ENCODE results near the gene RFLNA.

The RFLNA gene

DNA sequence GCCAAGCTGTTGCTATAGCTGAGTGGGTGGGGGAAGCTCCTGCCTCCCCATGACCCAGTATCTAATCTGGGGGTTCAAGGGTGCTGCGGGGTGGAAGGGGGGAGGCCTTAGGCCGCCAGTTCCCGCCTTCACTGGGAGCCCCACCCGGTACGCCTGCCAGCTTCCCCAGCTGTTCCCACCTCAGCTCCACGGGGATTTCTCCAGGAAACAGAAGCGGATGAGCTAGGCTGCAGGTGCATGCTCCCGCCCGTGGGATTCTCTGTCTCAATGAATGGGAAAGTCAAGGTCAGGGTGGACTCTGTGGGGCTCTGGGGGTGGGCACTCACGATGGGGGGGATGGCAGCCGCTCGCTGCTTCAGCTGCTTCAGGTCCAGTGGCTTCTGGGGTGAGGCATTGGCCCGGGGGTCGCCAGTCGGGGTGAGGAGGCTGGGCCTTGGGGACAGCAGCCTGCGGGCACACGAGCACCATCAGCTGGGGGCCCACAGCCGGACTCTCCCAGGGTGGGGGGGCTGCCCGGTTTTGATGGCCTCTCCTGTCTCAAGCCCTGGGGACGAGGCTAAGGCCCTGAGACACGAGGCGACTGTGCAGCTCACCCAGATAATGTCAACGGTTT lies 68.6 kb downstream of the RFLNA start:
- H3K27ac ChIP-seq, result no peak overlapping the region
- TF ChIP-seq ZFX (IDR thresholded peaks at IDR 0.05), result no peak
- TF ChIP-seq CTCF (conservative IDR thresholded peaks at IDR 0.05), result no peak

GRCh38 chr12:124364543-124364942 lies 69.7 kb downstream of the RFLNA start:
- no peak overlapping the region for H3K27ac ChIP-seq
- TF ChIP-seq ZFX (IDR thresholded peaks at IDR 0.05) (no peak), CTCF (conservative IDR thresholded peaks at IDR 0.05) (no peak)
